HS-5 (cell line): ENCODE measurements around the gene SLCO3A1.
"Not testable (repeated sequence)": the region's sequence is repeated elsewhere in the genome, so short reads cannot be mapped to it uniquely, and the experiment has no call there.

Experiments used
- DNase-seq: peaks from one replicate; pipeline ENCODE4 v3.0.0-alpha.2; 2012; ENCODE audit warnings: low read depth

Gene SLCO3A1

DNA sequence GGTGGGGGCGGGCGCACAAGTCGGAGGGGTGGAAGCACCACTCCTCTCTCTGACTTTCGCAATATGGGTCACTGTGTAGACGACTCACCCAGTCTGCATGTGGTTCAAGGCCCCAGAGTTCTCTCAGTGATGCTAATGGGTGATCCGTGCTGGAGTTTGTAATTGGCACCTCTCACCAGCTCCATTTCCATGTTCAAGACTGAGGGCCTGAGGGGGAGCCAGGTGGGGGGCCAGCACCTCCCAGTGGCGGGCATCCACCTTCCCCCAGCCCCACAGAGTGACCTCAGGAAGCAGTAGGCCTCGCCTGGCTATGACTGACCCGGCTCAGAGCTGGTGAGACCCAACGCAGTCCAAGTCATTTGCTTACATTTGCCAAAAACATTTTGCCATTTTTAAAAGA is 310.1 kb downstream of the SLCO3A1 start:
- no peak for DNase-seq

DNA sequence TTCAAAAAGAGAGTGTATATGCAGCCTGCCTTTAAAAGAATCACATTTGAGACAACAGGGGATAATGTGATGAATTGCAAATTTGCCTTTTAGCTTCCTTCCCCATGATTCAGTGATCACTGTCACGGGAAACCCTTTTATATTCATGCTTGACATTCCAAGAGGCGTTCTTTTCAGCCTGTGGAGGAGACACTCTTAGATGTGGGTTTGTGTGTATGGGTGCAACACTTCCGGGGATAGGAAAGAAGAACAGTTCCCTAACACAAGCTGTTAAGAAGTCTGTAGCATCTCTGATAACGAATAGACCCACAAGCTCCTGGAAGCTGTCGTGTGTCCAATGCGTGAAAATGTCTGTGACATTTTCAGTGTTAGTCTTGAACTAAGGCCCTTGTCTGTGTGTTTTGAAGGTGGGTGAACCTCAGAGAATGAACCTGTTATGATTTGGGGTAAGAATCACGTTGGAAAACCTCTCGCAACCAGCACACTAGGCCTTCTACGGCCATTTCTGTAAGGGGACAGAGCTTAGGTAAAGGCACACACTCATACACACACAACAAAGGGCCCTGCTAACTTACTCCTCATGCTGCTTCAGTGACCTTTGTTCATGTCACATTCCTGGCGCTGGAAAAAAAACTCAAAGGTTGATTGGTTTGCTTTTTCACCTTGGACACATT is 311.0 kb downstream of the SLCO3A1 start:
- DNase-seq = no peak

DNA sequence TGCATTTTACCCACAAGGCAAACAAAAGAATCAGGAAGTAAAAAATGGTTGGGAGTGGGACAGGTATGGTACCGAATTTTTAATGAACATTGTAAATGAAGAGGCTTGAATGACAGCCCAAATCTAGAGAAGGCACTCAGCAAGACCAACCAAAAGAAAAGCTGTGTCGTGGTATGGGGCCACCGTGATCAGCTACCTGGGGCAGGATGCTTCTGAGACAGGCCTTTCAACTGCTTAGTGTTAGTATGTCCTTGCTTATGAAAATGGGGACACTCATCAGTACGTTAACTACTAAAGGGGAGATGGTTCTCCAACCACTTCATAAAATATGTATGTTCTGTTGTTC is 311.5 kb downstream of the SLCO3A1 start:
- no peak for DNase-seq

DNA sequence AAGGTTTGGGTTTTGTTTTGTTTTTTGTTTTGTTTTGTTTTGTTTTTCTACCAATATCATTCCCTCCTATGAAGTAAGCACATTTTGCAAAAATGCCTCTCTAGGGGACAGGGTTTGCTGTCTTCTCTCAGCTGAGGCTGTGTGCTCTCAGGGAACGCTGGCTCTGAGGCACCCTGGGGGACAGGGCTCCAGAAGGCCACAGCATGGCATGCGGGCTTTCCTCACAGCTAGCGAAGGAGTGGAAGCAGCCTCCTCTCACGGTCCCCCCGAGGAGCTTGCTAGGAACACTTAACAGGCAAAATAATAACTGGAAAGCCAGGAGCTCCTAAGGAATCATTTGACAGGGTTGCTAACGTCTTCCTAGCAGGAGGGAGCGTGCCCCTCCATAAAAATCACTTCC is 312.5 kb downstream of the SLCO3A1 start:
- no peak for DNase-seq

DNA sequence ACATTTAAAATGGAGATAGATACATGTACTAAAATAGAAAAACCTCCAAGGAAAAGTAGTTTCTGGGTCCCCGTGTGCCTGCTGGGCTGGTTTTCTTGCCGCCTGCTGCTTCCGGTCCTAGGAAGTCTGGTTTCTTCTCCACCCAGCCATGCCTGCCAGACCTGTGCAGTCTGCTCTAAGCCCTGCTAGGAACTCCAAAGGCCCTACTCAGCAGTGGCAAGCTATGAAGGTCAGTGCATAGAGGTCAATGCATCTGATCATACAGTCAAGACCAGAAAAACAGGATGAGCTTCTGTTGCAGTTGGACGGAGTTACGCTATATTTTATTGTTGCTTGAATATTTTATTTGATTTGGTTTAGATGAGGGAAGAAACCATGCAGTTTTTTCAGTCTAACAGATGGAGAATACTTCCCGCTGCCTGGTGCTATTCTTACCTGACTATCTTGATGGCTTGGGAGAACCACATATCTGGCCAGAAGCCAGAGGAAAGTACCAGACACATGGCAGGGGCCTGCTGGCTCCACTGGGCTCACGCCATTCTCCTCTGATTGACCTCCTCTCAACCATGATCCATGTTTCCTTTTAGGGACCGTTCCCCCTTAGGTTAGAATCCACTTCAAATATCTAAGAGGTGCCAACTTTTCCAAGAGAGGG is 313.4 kb downstream of the SLCO3A1 start:
- no peak for DNase-seq

DNA sequence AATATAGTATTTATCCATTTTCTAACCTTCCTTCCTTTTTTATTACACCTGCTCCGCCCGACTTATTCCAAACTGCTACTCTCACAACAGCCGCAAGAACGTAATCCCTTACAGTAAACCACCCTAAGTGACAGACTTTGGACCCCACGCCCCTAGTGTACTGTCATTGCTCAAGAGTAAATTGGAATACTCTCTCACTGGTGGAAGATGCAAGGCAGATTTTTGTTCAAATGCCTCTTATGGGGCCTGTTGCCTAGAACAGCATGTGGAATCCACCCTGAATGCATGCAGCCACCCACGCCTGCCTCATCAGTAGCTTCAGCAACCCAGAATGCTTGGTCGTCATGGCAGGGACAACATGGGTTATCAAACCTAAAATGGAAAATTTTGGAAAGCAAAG is 313.9 kb downstream of the SLCO3A1 start:
- DNase-seq = no peak

DNA sequence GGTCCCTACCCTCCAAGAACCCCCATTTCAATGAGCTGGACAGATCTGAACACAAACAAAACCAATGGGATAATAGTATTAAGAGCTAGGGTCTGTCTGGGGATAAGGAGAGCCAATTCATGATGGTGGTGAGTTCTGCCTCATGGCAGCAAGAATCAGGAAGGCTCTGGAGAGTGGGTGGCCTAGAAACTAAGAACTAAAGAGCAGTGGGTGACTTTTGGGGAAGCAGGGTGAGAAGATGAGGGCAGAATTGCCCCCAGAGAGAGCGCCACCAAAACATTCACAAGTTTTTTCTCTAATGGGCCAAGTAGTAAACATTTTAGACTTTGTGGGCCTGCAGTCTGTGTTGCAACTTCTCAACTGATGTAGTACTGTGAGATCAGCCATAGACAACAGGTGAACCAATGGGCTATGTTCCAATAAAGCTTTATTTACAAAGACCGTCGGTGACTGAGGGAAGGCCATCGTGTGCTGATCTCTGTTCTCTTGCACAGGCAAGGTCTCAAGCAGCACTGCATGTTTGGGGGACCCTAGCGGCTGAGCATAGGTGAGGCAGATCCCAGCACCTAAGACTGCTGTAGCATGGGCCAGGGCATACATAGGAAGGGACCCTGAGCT is 314.7 kb downstream of the SLCO3A1 start:
- no peak for DNase-seq

DNA sequence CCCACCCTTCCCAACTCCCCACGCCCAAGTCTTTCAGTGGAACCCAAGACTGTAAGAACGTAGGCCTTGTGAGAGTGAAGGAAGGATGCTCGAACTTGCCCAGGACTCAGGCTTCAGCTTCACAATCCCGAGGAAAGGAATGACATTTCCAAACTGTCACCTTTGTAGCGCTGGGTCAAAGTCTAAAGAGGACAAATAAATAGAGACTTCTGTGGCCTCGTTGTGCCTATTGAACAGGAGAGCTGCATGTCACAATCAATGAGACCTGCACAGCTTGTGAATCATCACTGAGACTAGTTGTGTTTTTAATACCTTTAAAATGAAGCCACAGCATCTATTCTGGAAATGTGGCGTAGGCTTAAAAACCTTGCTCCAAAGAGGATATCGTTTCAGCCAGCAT is 317.4 kb downstream of the SLCO3A1 start:
- DNase-seq = no peak

DNA sequence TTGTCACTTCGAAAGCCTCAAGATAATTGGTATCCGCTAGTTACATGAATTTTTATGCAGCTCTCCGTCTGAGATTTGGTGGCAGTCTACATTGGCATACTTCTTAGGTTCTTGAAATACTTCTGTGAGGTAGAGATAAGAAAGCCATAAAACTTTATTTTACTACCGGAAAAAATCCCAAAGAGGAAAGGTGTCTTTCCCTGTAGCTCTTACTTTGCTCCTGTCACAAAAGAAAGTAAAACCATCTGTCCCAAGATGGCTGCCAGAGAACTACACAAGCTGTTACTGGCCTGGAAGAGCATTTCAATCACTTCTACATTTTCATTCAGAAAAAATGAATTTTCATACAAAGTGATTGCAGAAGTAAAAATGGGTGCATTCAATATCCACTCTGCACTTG is 325.4 kb downstream of the SLCO3A1 start:
- DNase-seq = no peak

DNA sequence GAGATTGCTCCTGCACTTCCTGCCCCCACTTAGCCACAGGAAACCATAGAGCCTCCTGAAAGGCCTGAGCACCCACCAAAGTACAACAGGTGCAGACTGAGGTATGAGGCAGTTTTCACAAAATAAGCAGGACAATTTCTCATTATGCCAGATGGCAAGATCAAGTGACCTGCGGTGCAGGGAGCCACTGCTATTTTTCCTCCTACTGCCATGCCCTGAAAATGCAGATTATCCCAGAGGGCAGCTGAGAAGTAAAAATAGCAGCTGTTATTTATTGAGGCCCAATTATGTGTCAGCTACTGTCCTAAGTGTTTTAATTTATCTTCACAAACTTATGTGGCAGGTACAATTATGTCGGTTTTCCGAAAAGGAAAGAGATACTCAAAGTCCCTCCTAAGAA is 330.6 kb downstream of the SLCO3A1 start:
- DNase-seq = no peak

DNA sequence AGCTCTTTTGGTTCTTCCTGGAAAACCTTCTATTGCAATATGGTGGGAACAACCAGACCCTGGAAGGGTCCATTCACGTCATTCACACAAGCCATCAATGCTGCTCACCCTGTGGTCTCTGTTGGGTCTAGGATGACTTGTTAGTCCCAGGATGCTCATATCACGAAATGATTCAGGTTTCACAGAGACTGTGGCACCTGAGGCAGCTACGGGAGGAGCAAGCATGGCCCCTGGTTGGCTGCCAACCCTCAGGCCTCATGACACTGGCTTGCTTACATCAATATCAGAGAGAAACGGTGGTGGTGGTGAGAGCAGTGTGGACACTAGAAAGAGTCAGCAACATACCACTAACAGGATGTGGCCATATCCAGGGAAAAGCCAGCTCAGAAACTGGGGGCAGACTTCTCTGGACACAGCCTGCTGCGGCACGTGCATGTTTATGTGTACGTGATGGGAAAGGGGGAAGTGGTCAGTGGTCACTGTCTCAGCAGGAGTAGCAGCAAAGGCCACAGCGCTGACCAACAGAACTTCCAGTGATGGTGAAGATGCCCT is 331.2 kb downstream of the SLCO3A1 start:
- DNase-seq = no peak

DNA sequence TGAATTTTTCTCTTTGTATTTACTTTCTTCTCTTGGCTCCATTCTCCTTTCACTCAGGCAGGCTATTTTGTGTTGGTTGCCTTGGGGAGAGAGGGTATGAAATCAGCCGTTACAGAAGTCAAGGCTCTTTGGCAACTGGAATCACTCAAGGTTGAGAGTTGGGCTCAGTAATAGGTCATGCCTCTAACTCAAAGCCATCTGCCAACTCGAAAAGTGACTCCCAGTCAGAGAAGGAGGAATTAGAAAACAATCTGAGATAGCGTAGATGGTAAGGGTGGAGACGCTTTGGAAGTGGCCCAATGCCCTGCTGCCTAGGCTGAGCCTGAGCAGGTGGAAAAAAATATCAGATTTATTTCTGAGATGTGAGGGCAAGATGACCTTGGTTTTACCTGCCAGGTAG is 334.5 kb downstream of the SLCO3A1 start:
- DNase-seq = no peak

DNA sequence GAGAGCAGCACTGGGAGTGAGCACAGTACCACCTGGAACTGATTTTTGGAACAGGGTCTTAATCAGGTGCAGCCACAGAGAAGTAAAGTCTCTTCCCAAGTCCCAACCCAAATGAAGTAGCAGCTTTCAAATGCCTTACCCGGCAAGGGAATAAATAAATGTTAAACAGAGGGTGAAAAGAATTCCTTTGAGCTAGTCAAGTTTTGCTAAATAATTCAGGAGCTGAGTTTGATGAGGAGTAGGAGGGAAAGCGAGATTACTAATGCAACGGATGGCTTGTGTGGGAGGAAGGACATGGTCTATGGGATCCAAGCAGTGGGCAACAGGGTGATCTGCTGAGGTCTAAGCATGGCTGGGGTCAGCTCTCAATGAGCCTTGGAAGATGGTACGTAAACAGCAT is 335.7 kb downstream of the SLCO3A1 start:
- DNase-seq = no peak

DNA sequence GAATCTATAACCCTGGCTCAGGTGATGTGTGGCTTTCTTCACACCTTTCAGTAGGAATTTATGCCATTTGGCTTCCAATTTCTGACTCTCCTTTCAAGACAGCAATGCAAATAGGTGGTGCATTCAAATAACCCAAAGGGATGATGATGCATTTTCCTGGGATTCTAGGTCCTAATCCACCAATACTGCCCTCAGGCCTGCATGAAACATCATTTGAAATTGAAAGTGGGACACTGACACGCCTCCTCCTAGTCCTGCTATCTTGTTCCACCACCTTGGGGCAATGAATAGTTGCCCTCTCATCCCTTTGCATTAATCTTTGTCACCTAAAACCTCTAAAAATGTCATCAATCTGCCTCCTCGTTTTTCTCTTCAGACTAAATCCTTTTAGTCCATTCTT is 341.7 kb downstream of the SLCO3A1 start:
- DNase-seq = no peak

DNA sequence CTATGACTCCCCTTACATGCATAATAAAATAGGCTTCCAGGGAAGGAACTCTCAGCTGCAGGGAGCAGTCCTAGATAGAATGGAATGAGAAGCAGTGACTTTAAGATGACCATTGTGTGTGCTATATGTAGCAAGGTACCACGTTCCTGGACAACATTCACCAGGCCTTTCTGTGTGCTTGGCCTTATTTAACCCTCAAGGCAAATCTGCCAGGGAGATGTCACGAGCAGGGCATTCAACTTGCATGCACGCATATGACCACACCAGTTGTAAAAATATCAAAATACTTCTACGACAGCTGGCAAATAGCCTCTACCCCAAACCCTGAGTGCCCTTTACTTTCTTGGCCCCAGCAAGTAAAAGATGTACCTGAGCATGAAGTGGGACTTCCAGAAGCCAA is 342.8 kb downstream of the SLCO3A1 start:
- no peak for DNase-seq

DNA sequence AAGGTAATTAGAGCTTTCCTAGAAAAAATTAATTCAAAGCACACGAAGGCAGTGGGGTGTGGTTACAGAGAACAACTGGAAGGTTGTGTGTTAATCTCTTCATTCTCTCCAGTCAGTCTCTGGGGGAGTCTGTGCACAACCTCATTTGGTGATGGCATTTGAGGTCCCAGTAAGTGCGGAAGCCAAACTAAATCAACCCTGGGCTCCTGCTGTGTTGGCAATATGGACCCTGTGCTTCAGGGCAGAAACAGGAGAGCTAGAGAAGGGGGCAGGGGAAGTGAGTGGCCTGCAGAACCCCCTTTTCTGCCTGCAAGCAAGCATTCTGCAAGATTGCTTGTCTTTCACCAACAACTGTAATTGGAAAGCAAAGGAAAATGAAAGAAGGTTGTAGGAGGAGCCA is 344.2 kb downstream of the SLCO3A1 start:
- no peak for DNase-seq

DNA sequence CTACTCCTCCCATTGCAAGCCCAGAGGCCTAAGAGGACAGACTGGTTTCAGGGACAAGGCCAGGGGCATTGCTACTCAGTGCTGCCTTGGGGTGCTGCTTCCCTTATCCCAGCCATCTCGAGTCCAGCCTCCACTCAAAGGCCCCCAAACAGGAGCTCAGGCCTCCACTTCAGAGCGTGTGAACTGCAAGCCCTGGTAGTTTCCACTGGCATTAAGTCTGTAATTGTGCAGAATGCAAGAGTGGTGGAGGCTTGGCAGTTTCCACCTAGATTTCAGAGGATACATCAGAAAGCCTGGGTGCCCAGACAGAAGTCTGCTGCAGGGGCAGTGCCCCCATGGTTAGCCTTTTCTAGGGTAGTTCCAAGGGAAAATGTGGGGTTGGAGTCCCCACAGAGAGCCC is 347.4 kb downstream of the SLCO3A1 start:
- DNase-seq = no peak

DNA sequence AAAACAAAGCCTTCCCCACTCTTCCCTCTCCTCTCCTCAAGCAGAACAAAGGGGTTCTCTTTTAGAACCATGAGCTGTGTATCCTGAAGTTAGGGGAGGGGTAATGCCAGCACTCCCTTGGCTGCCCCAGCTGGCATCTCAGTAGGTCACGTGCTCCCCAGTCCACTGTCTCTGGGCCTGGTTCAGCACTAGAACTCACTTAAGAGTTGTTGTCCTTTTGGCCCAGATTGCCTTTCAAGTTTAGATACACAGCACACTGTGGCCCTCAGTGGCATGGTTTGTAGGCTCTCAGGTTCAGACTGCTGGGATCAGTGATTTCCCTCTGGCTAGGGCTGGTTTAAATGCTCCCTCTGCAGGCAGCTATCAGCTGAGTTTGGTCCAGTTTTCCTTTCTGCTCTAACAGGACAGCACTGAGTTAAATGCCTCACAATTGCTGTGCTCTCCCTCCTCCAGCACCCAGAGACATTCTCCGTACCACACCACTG is 351.8 kb downstream of the SLCO3A1 start:
- DNase-seq = no peak

DNA sequence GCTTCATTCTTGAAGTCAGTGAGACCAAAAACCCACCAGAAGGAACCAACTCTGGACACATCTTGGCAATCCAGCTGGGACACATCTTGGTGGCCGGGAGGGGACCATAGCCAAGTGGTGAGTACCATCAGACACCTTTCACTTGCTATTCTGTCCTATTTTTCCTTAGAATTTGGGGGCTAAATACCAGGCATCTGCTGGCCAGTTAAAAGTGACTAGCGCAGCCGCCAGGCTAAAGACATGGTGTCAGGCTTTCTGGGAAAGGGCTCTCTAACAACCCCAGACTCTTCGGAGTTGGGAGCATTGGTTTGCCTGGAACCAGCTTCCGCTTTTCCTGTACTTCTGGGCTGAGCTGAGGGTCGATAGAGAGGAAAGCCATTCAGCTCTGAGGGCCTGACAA is 354.1 kb downstream of the SLCO3A1 start:
- DNase-seq = not testable (repeated sequence)
